HFF-Myc (cell line): ENCODE measurements around the gene ARCN1.

Source experiments
- DNase-seq: peaks from one replicate; pipeline ENCODE4 v3.0.0-alpha.2; 2011; ENCODE audit warnings: low read depth; ENCODE audit errors: extremely low read depth
- H3K4me3 ChIP-seq: replicated peaks from 2 replicates; pipeline ENCODE4 v1.5.1; 2011; ENCODE audit warnings: low read depth, mild to moderate bottlenecking, control low read depth, low read length
- CTCF ChIP-seq: IDR thresholded peaks from 2 replicates; pipeline ENCODE4 v1.5.1; 2012; ENCODE audit warnings: mild to moderate bottlenecking, low read depth, low read length, control low read depth; ENCODE audit errors: missing control alignments

ARCN1 gene

GRCh38 chr11:118634431-118635236 is 62.4 kb downstream of the ARCN1 start:
- H3K4me3 ChIP-seq = no peak overlapping the region
- TF ChIP-seq CTCF = no peak
- no peak for DNase-seq

GRCh38 chr11:118635237-118635591 is 63.0 kb downstream of the ARCN1 start:
- no peak overlapping the region for H3K4me3 ChIP-seq
- no peak for TF ChIP-seq CTCF
- no peak for DNase-seq

GRCh38 chr11:118635642-118636041 is 63.4 kb downstream of the ARCN1 start:
- no peak overlapping the region for H3K4me3 ChIP-seq
- no peak for DNase-seq

GRCh38 chr11:118636569-118637290 is 64.5 kb downstream of the ARCN1 start:
- no peak overlapping the region for H3K4me3 ChIP-seq
- DNase-seq = no peak
- no peak for TF ChIP-seq CTCF

More at GRCh38 chr11:118635642-118636041, 63.4 kb downstream of the ARCN1 start:
- no peak for TF ChIP-seq CTCF

- no peak overlapping the region for H3K4me3 ChIP-seq
- no peak for TF ChIP-seq CTCF
- DNase-seq = no peak
Observed at GRCh38 chr11:118638726-118639125, 66.5 kb downstream of the ARCN1 start.

- no peak for DNase-seq
- no peak for TF ChIP-seq CTCF
- H3K4me3 ChIP-seq = no peak overlapping the region
Observed at GRCh38 chr11:118639899-118640298, 67.7 kb downstream of the ARCN1 start.
